Measurements from ENCODE around the gene SLC35F1.

SLC35F1 gene

DNA sequence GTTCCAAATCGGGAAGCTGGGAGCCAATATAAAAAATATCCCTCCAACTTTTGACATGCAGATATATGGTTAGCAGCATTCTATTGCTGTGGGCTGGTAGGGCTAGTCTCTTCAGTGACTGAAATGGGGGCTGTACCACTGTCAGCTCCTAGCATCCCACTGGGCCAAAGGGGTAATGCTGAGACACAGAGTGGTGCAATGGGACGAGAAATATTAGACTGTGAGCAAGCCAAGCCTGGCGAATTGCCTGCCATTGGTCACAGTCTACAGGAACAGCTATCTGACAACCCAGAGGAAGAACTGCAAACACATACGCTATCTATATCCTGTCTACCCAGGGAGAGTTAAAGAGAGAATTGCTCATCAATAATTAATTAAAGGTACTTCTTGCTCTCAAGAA, 3.5 kb downstream of the SLC35F1 start:
- TF ChIP-seq FOXM1 (IDR thresholded peaks at IDR 0.05; ENCODE audit: borderline replicate concordance) (no peak), ELF4 (IDR thresholded peaks at IDR 0.05) (no peak), LEF1 (IDR thresholded peaks at IDR 0.05; ENCODE audit: borderline replicate concordance) (no peak), FOXK2 (IDR thresholded peaks at IDR 0.05) (no peak), ZNF384 (IDR thresholded peaks at IDR 0.05) (no peak), L3MBTL2 (conservative IDR thresholded peaks at IDR 0.05) (no peak)
- POLR2A ChIA-PET = no interaction called here
- CTCF ChIA-PET = no interaction called here

GRCh38 chr6:117911150-117911549, 4.1 kb downstream of the SLC35F1 start:
- CTCF ChIA-PET = no interaction called here
- POLR2A ChIA-PET = no interaction called here

More for the DNA sequence above, 3.5 kb downstream of the SLC35F1 start:
- DNase-seq (ENCODE audit: extremely low spot score) = no peak

GRCh38 chr6:117911660-117912059, 4.6 kb downstream of the SLC35F1 start:
- POLR2A ChIA-PET = no interaction called here
- TF ChIP-seq BHLHE40 (IDR thresholded peaks at IDR 0.05; ENCODE audit: borderline replicate concordance) (no peak), NFRKB (IDR thresholded peaks at IDR 0.05) (no peak), L3MBTL2 (conservative IDR thresholded peaks at IDR 0.05) (no peak), CTBP1 (IDR thresholded peaks at IDR 0.05; ENCODE audit: borderline replicate concordance) (no peak), SP1 (IDR thresholded peaks at IDR 0.05) (no peak), ELF4 (IDR thresholded peaks at IDR 0.05) (no peak), FOXK2 (IDR thresholded peaks at IDR 0.05) (no peak), FOXM1 (IDR thresholded peaks at IDR 0.05; ENCODE audit: borderline replicate concordance) (no peak), TARDBP (IDR thresholded peaks at IDR 0.05) (no peak), HDGF (IDR thresholded peaks at IDR 0.05; ENCODE audit: borderline replicate concordance) (no peak), LEF1 (IDR thresholded peaks at IDR 0.05; ENCODE audit: borderline replicate concordance) (no peak), ZNF384 (IDR thresholded peaks at IDR 0.05) (no peak), SUZ12 (IDR thresholded peaks at IDR 0.05) (no peak), FOXA1 (IDR thresholded peaks at IDR 0.05) (no peak), ARNT (IDR thresholded peaks at IDR 0.05) (no peak)
- TF ChIP-seq, protein P1, sequence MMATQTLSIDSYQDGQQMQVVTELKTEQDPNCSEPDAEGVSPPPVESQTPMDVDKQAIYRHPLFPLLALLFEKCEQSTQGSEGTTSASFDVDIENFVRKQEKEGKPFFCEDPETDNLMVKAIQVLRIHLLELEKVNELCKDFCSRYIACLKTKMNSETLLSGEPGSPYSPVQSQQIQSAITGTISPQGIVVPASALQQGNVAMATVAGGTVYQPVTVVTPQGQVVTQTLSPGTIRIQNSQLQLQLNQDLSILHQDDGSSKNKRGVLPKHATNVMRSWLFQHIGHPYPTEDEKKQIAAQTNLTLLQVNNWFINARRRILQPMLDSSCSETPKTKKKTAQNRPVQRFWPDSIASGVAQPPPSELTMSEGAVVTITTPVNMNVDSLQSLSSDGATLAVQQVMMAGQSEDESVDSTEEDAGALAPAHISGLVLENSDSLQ (IDR thresholded peaks at IDR 0.05) = no peak
- DNase-seq (ENCODE audit: extremely low spot score) = no peak
- CTCF ChIA-PET = no interaction called here

More at GRCh38 chr6:117911150-117911549, 4.1 kb downstream of the SLC35F1 start:
- TF ChIP-seq HDGF (IDR thresholded peaks at IDR 0.05; ENCODE audit: borderline replicate concordance) = no peak
- TF ChIP-seq NFRKB (IDR thresholded peaks at IDR 0.05) = no peak
- TF ChIP-seq ARNT (IDR thresholded peaks at IDR 0.05) = no peak
- no peak for TF ChIP-seq ZNF384 (IDR thresholded peaks at IDR 0.05)
- TF ChIP-seq SUZ12 (IDR thresholded peaks at IDR 0.05) = no peak
- TF ChIP-seq, protein P1 (IDR thresholded peaks at IDR 0.05) = no peak
- TF ChIP-seq BHLHE40 (IDR thresholded peaks at IDR 0.05; ENCODE audit: borderline replicate concordance) = no peak
- TF ChIP-seq SP1 (IDR thresholded peaks at IDR 0.05) = no peak
- no peak for TF ChIP-seq LEF1 (IDR thresholded peaks at IDR 0.05; ENCODE audit: borderline replicate concordance)
- TF ChIP-seq L3MBTL2 (conservative IDR thresholded peaks at IDR 0.05) = no peak
- no peak for DNase-seq (ENCODE audit: extremely low spot score)

GRCh38 chr6:117915846-117916245, 8.8 kb downstream of the SLC35F1 start:
- ChIA-PET POLR2A (no interaction called here), CTCF (interaction anchor here (0.5 kb wide), 1 partner anchor 53 kb away, joined by 3 read pairs; no protein-coding TSS in a partner anchor)
- TF ChIP-seq SP1 (IDR thresholded peaks at IDR 0.05) = no peak
- TF ChIP-seq ZNF384 (IDR thresholded peaks at IDR 0.05) = no peak
- no peak for TF ChIP-seq SUZ12 (IDR thresholded peaks at IDR 0.05)
- no peak for TF ChIP-seq FOXA1 (IDR thresholded peaks at IDR 0.05)
- TF ChIP-seq FOXK2 (IDR thresholded peaks at IDR 0.05) = no peak
- no peak for TF ChIP-seq L3MBTL2 (conservative IDR thresholded peaks at IDR 0.05)
- TF ChIP-seq ELF4 (IDR thresholded peaks at IDR 0.05) = no peak
- TF ChIP-seq FOXM1 (IDR thresholded peaks at IDR 0.05; ENCODE audit: borderline replicate concordance) = no peak
- TF ChIP-seq NFRKB (IDR thresholded peaks at IDR 0.05) = no peak
- no peak for DNase-seq (ENCODE audit: extremely low spot score)

GRCh38 chr6:117916483-117916882, 9.4 kb downstream of the SLC35F1 start:
- POLR2A ChIA-PET = no interaction called here

GRCh38 chr6:117917176-117917575, 10.1 kb downstream of the SLC35F1 start:
- CTCF ChIA-PET = interaction anchor here (0.7 kb wide), 1 partner anchor 350 kb away, joined by 3 read pairs; no protein-coding TSS in a partner anchor
- no peak for DNase-seq (ENCODE audit: extremely low spot score)
- TF ChIP-seq L3MBTL2 (conservative IDR thresholded peaks at IDR 0.05) (no peak), ZNF384 (IDR thresholded peaks at IDR 0.05) (no peak), SP1 (IDR thresholded peaks at IDR 0.05) (no peak), SUZ12 (IDR thresholded peaks at IDR 0.05) (no peak), FOXM1 (IDR thresholded peaks at IDR 0.05; ENCODE audit: borderline replicate concordance) (no peak), ARNT (IDR thresholded peaks at IDR 0.05) (no peak), HDGF (IDR thresholded peaks at IDR 0.05; ENCODE audit: borderline replicate concordance) (no peak), TARDBP (IDR thresholded peaks at IDR 0.05) (no peak), FOXA1 (IDR thresholded peaks at IDR 0.05) (no peak), CTBP1 (IDR thresholded peaks at IDR 0.05; ENCODE audit: borderline replicate concordance) (no peak), ELF4 (IDR thresholded peaks at IDR 0.05) (no peak), NFRKB (IDR thresholded peaks at IDR 0.05) (no peak), BHLHE40 (IDR thresholded peaks at IDR 0.05; ENCODE audit: borderline replicate concordance) (no peak), LEF1 (IDR thresholded peaks at IDR 0.05; ENCODE audit: borderline replicate concordance) (no peak), FOXK2 (IDR thresholded peaks at IDR 0.05) (no peak)
- TF ChIP-seq, protein P1 (IDR thresholded peaks at IDR 0.05) = no peak
- POLR2A ChIA-PET = no interaction called here

More at GRCh38 chr6:117916483-117916882, 9.4 kb downstream of the SLC35F1 start:
- TF ChIP-seq LEF1 (IDR thresholded peaks at IDR 0.05; ENCODE audit: borderline replicate concordance) (no peak), FOXA1 (IDR thresholded peaks at IDR 0.05) (no peak), FOXK2 (IDR thresholded peaks at IDR 0.05) (no peak), HDGF (IDR thresholded peaks at IDR 0.05; ENCODE audit: borderline replicate concordance) (no peak), BHLHE40 (IDR thresholded peaks at IDR 0.05; ENCODE audit: borderline replicate concordance) (no peak), ARNT (IDR thresholded peaks at IDR 0.05) (no peak), TARDBP (IDR thresholded peaks at IDR 0.05) (no peak), SP1 (IDR thresholded peaks at IDR 0.05) (no peak), SUZ12 (IDR thresholded peaks at IDR 0.05) (no peak), ZNF384 (IDR thresholded peaks at IDR 0.05) (no peak), ELF4 (IDR thresholded peaks at IDR 0.05) (no peak), NFRKB (IDR thresholded peaks at IDR 0.05) (no peak), FOXM1 (IDR thresholded peaks at IDR 0.05; ENCODE audit: borderline replicate concordance) (no peak), CTBP1 (IDR thresholded peaks at IDR 0.05; ENCODE audit: borderline replicate concordance) (no peak), L3MBTL2 (conservative IDR thresholded peaks at IDR 0.05) (no peak)
- TF ChIP-seq, protein P1 (IDR thresholded peaks at IDR 0.05) = no peak
- CTCF ChIA-PET = no interaction called here
- no peak for DNase-seq (ENCODE audit: extremely low spot score)
